Uterus (tissue), 2 donors: Measurements from ENCODE around the gene SMAD2.

Experiments
- POLR2A ChIP-seq, 2 donors: fragments of 450-650 bp; IDR thresholded peaks; one replicate each; pipeline ENCODE4 v1.6.1; 2016; ENCODE audit warnings: antibody characterized with exemption in 2 of 2, mild to moderate bottlenecking in 1 of 2, moderate library complexity in 1 of 2
- TF ChIP-seq, protein P1 (sequence below), 4 experiments: fragments of 200-600 bp in 2 of 4; fragments of 450-650 bp in 2 of 4; sonication (generic) in 2 of 4; IDR thresholded peaks; one replicate each; pipeline ENCODE4 v1.5.1; 2016 to 2019; ENCODE audit warnings: antibody characterized with exemption in 4 of 4, mild to moderate bottlenecking in 2 of 4, moderate library complexity in 1 of 4

DNA sequence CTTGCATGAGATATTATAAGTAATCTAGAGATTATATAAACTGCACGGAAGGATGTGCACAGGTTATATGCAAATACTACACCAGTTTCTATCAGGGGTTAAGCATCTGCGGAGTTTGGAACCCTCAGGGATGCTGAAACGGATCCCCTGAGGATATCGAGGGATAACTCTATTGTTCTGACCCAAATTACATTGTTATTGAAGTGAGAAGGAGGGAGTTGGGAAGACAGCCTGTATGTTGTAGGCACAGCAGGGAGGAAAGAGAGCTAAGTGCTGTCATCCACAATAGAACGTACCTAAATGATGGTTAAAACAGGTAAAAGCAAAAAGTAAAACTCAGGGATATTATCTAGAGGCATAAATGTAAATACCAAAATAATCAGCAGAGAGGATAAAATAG lies 44.6 kb upstream of the SMAD2 start:
- TF ChIP-seq, protein P1, sequence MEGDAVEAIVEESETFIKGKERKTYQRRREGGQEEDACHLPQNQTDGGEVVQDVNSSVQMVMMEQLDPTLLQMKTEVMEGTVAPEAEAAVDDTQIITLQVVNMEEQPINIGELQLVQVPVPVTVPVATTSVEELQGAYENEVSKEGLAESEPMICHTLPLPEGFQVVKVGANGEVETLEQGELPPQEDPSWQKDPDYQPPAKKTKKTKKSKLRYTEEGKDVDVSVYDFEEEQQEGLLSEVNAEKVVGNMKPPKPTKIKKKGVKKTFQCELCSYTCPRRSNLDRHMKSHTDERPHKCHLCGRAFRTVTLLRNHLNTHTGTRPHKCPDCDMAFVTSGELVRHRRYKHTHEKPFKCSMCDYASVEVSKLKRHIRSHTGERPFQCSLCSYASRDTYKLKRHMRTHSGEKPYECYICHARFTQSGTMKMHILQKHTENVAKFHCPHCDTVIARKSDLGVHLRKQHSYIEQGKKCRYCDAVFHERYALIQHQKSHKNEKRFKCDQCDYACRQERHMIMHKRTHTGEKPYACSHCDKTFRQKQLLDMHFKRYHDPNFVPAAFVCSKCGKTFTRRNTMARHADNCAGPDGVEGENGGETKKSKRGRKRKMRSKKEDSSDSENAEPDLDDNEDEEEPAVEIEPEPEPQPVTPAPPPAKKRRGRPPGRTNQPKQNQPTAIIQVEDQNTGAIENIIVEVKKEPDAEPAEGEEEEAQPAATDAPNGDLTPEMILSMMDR (IDR thresholded peaks at IDR 0.05), result no peak
- TF ChIP-seq POLR2A (IDR thresholded peaks at IDR 0.05), result no peak
